ENCODE measurements around the gene EIF3J.

EIF3J gene

GRCh38 chr15:44585633-44586032 lies 48.7 kb downstream of the EIF3J start:
- no peaks in the 10 kb centered on the region for H3K79me2 ChIP-seq (ENCODE audit: control insufficient read depth, insufficient read depth, low read length)
- no peaks in the 10 kb centered on the region for H3K27me3 ChIP-seq (ENCODE audit: insufficient read depth, low read length, poor library complexity)
- no peak overlapping the region for H2BK120ac ChIP-seq (ENCODE audit: low read depth, low read length)
- no peaks in the 10 kb centered on the region for H3K79me1 ChIP-seq (ENCODE audit: low read length)
- H3K18ac ChIP-seq (ENCODE audit: low read length): no peak overlapping the region
- H3K36me3 ChIP-seq (ENCODE audit: control insufficient read depth, insufficient read depth, low read length): peaks cover 3% of the 10 kb centered on the region
- H2AK5ac ChIP-seq (ENCODE audit: low read length): no peak overlapping the region
- no peak overlapping the region for H3K27ac ChIP-seq (ENCODE audit: low read depth, low read length)
- H2BK15ac ChIP-seq (replicated peaks; ENCODE audit: low read depth): no peak overlapping the region
- H3K4me1 ChIP-seq (ENCODE audit: control insufficient read depth, low read depth, low read length): no peaks in the 10 kb centered on the region
- H3K4me3 ChIP-seq (ENCODE audit: low read length): no peak overlapping the region
- H3K9ac ChIP-seq (ENCODE audit: low read length): no peak overlapping the region
- no peak overlapping the region for H3K56ac ChIP-seq (ENCODE audit: low read length)
- no peak overlapping the region for H3K23ac ChIP-seq (ENCODE audit: low read length)
- no peak overlapping the region for H3K4me2 ChIP-seq (ENCODE audit: low read length)
- no peak for DNase-seq
- no CpG with 5 or more reads among the region's 2 CpGs for WGBS (ENCODE audit: extremely low coverage, insufficient coverage, low lambda C conversion rate)
- H2BK5ac ChIP-seq (ENCODE audit: low read length): no peak overlapping the region
- H4K8ac ChIP-seq (ENCODE audit: low read depth, low read length): no peak overlapping the region
- no peak overlapping the region for H4K5ac ChIP-seq (ENCODE audit: low read length)
- no peak overlapping the region for H3K4ac ChIP-seq (ENCODE audit: low read depth, low read length)

GRCh38 chr15:44588541-44588940 lies 51.6 kb downstream of the EIF3J start:
- Histone ChIP-seq H3K23ac (ENCODE audit: low read length) (no peak overlapping the region), H2BK120ac (ENCODE audit: low read depth, low read length) (no peak overlapping the region), H3K4me2 (ENCODE audit: low read length) (no peak overlapping the region), H3K4ac (ENCODE audit: low read depth, low read length) (no peak overlapping the region), H2BK15ac (replicated peaks; ENCODE audit: low read depth) (no peak overlapping the region), H3K36me3 (ENCODE audit: control insufficient read depth, insufficient read depth, low read length) (peaks cover 3% of the 10 kb centered on the region), H3K27ac (ENCODE audit: low read depth, low read length) (no peak overlapping the region), H3K79me2 (ENCODE audit: control insufficient read depth, insufficient read depth, low read length) (no peaks in the 10 kb centered on the region), H3K18ac (ENCODE audit: low read length) (no peak overlapping the region), H2BK5ac (ENCODE audit: low read length) (no peak overlapping the region), H3K79me1 (ENCODE audit: low read length) (no peaks in the 10 kb centered on the region), H2AK5ac (ENCODE audit: low read length) (no peak overlapping the region), H3K9ac (ENCODE audit: low read length) (no peak overlapping the region), H3K56ac (ENCODE audit: low read length) (no peak overlapping the region), H4K5ac (ENCODE audit: low read length) (no peak overlapping the region), H3K4me1 (ENCODE audit: control insufficient read depth, low read depth, low read length) (no peaks in the 10 kb centered on the region), H3K4me3 (ENCODE audit: low read length) (no peak overlapping the region), H3K27me3 (ENCODE audit: insufficient read depth, low read length, poor library complexity) (no peaks in the 10 kb centered on the region), H4K8ac (ENCODE audit: low read depth, low read length) (no peak overlapping the region)
- DNase-seq: no peak
- no CpG with 5 or more reads among the region's 5 CpGs for WGBS (ENCODE audit: extremely low coverage, insufficient coverage, low lambda C conversion rate)

GRCh38 chr15:44591326-44591725 lies 54.4 kb downstream of the EIF3J start:
- no peaks in the 10 kb centered on the region for H3K4me1 ChIP-seq (ENCODE audit: control insufficient read depth, low read depth, low read length)
- H2BK15ac ChIP-seq (replicated peaks; ENCODE audit: low read depth): no peak overlapping the region
- H3K4me2 ChIP-seq (ENCODE audit: low read length): no peak overlapping the region
- no peak overlapping the region for H3K4ac ChIP-seq (ENCODE audit: low read depth, low read length)
- no CpG with 5 or more reads among the region's 1 CpG for WGBS (ENCODE audit: extremely low coverage, insufficient coverage, low lambda C conversion rate)
- H2AK5ac ChIP-seq (ENCODE audit: low read length): no peak overlapping the region
- H4K8ac ChIP-seq (ENCODE audit: low read depth, low read length): no peak overlapping the region
- no peaks in the 10 kb centered on the region for H3K79me1 ChIP-seq (ENCODE audit: low read length)
- no peak overlapping the region for H4K5ac ChIP-seq (ENCODE audit: low read length)
- peaks cover 3% of the 10 kb centered on the region for H3K36me3 ChIP-seq (ENCODE audit: control insufficient read depth, insufficient read depth, low read length)
- H2BK5ac ChIP-seq (ENCODE audit: low read length): no peak overlapping the region
- no peak overlapping the region for H3K9ac ChIP-seq (ENCODE audit: low read length)
- H3K27ac ChIP-seq (ENCODE audit: low read depth, low read length): no peak overlapping the region
- H3K4me3 ChIP-seq (ENCODE audit: low read length): no peak overlapping the region
- DNase-seq: no peak
- H3K56ac ChIP-seq (ENCODE audit: low read length): no peak overlapping the region
- H3K23ac ChIP-seq (ENCODE audit: low read length): no peak overlapping the region
- no peak overlapping the region for H2BK120ac ChIP-seq (ENCODE audit: low read depth, low read length)
- no peaks in the 10 kb centered on the region for H3K27me3 ChIP-seq (ENCODE audit: insufficient read depth, low read length, poor library complexity)
- no peaks in the 10 kb centered on the region for H3K79me2 ChIP-seq (ENCODE audit: control insufficient read depth, insufficient read depth, low read length)
- H3K18ac ChIP-seq (ENCODE audit: low read length): no peak overlapping the region

GRCh38 chr15:44593042-44593736 lies 56.2 kb downstream of the EIF3J start:
- H4K5ac ChIP-seq (ENCODE audit: low read length): no peak overlapping the region
- no peak overlapping the region for H3K23ac ChIP-seq (ENCODE audit: low read length)
- no peaks in the 10 kb centered on the region for H3K4me1 ChIP-seq (ENCODE audit: control insufficient read depth, low read depth, low read length)
- no peak overlapping the region for H3K9ac ChIP-seq (ENCODE audit: low read length)
- H2AK5ac ChIP-seq (ENCODE audit: low read length): no peak overlapping the region
- peaks cover 3% of the 10 kb centered on the region for H3K36me3 ChIP-seq (ENCODE audit: control insufficient read depth, insufficient read depth, low read length)
- no peak overlapping the region for H2BK5ac ChIP-seq (ENCODE audit: low read length)
- H3K27me3 ChIP-seq (ENCODE audit: insufficient read depth, low read length, poor library complexity): no peaks in the 10 kb centered on the region
- H3K79me1 ChIP-seq (ENCODE audit: low read length): no peaks in the 10 kb centered on the region
- no peaks in the 10 kb centered on the region for H3K79me2 ChIP-seq (ENCODE audit: control insufficient read depth, insufficient read depth, low read length)
- no peak overlapping the region for H3K27ac ChIP-seq (ENCODE audit: low read depth, low read length)
- WGBS (ENCODE audit: extremely low coverage, insufficient coverage, low lambda C conversion rate): no CpG with 5 or more reads among the region's 7 CpGs
- H3K4me2 ChIP-seq (ENCODE audit: low read length): no peak overlapping the region
- H3K18ac ChIP-seq (ENCODE audit: low read length): no peak overlapping the region
- no peak overlapping the region for H3K56ac ChIP-seq (ENCODE audit: low read length)
- H2BK15ac ChIP-seq (replicated peaks; ENCODE audit: low read depth): no peak overlapping the region
- H2BK120ac ChIP-seq (ENCODE audit: low read depth, low read length): no peak overlapping the region
- no peak overlapping the region for H3K4ac ChIP-seq (ENCODE audit: low read depth, low read length)
- H4K8ac ChIP-seq (ENCODE audit: low read depth, low read length): no peak overlapping the region
- DNase-seq: no peak
- no peak overlapping the region for H3K4me3 ChIP-seq (ENCODE audit: low read length)

- no peaks in the 10 kb centered on the region for H3K4me1 ChIP-seq (ENCODE audit: control insufficient read depth, low read depth, low read length)
- no peak overlapping the region for H3K4me2 ChIP-seq (ENCODE audit: low read length)
- H3K4me3 ChIP-seq (ENCODE audit: low read length): no peak overlapping the region
- no peaks in the 10 kb centered on the region for H3K79me2 ChIP-seq (ENCODE audit: control insufficient read depth, insufficient read depth, low read length)
- H3K9ac ChIP-seq (ENCODE audit: low read length): no peak overlapping the region
- no peak overlapping the region for H2BK15ac ChIP-seq (replicated peaks; ENCODE audit: low read depth)
- H4K5ac ChIP-seq (ENCODE audit: low read length): no peak overlapping the region
- WGBS (ENCODE audit: extremely low coverage, insufficient coverage, low lambda C conversion rate): no CpG with 5 or more reads among the region's 1 CpG
- H2AK5ac ChIP-seq (ENCODE audit: low read length): no peak overlapping the region
- H4K8ac ChIP-seq (ENCODE audit: low read depth, low read length): no peak overlapping the region
- H2BK120ac ChIP-seq (ENCODE audit: low read depth, low read length): no peak overlapping the region
- H3K79me1 ChIP-seq (ENCODE audit: low read length): no peaks in the 10 kb centered on the region
- no peaks in the 10 kb centered on the region for H3K27me3 ChIP-seq (ENCODE audit: insufficient read depth, low read length, poor library complexity)
- no peak overlapping the region for H3K27ac ChIP-seq (ENCODE audit: low read depth, low read length)
- H2BK5ac ChIP-seq (ENCODE audit: low read length): no peak overlapping the region
- H3K36me3 ChIP-seq (ENCODE audit: control insufficient read depth, insufficient read depth, low read length): peaks cover 3% of the 10 kb centered on the region
- no peak overlapping the region for H3K23ac ChIP-seq (ENCODE audit: low read length)
- no peak overlapping the region for H3K18ac ChIP-seq (ENCODE audit: low read length)
- H3K56ac ChIP-seq (ENCODE audit: low read length): no peak overlapping the region
- DNase-seq: no peak
- no peak overlapping the region for H3K4ac ChIP-seq (ENCODE audit: low read depth, low read length)
These were observed 58.3 kb downstream of the EIF3J start for GRCh38 chr15:44595246-44595645.

Data from mesendoderm (in vitro differentiated cells).